Glutamatergic neuron (in vitro differentiated cells): Measurements from ENCODE around the gene SUMF1. TPM values are rescaled to one million over a fixed set of nuclear protein-coding genes. Genes with fewer than 3 reads are reported as not detected.

Source experiments
- DNase-seq: peaks from one replicate; pipeline ENCODE4 v3.0.0; 2022
- H3K27ac Mint-ChIP-seq: one replicate; pipeline ENCODE4 v1.8.0; 2020; ENCODE audit warnings: mild to moderate bottlenecking, mixed read lengths, inconsistent platforms; ENCODE audit not compliant: unreplicated experiment
- H3K27me3 Mint-ChIP-seq: one replicate; pipeline ENCODE4 v1.8.0; 2020; ENCODE audit warnings: mild to moderate bottlenecking, moderate library complexity, mixed read lengths, inconsistent platforms; ENCODE audit not compliant: unreplicated experiment
- H3K36me3 Mint-ChIP-seq: one replicate; pipeline ENCODE4 v1.8.0; 2020; ENCODE audit warnings: mild to moderate bottlenecking, mixed read lengths, inconsistent platforms; ENCODE audit not compliant: unreplicated experiment
- H3K4me1 Mint-ChIP-seq: one replicate; pipeline ENCODE4 v1.8.0; 2020; ENCODE audit warnings: mild to moderate bottlenecking, low read depth, mixed read lengths, inconsistent platforms; ENCODE audit not compliant: unreplicated experiment
- H3K4me3 Mint-ChIP-seq: one replicate; pipeline ENCODE4 v1.8.0; 2020; ENCODE audit warnings: mild to moderate bottlenecking, mixed read lengths, inconsistent platforms; ENCODE audit not compliant: unreplicated experiment
- H3K9me3 Mint-ChIP-seq: one replicate; pipeline ENCODE4 v1.8.0; 2020; ENCODE audit warnings: mild to moderate bottlenecking, moderate library complexity, mixed read lengths, inconsistent platforms; ENCODE audit not compliant: unreplicated experiment
- total RNA-seq: library from RNA; stranded (reverse); fragmentation: NEBNext Ultra II Directional; extraction: Animal tissue kit (Norgen Biotek cat#: 25700); gene quantifications from one replicate; pipeline ENCODE4 v1.2.1, GENCODE V29; 2021; ENCODE audit not compliant: unreplicated experiment
- TF ChIP-seq, protein P1 (sequence below): fragments of 200-600 bp; sonication (generic); IDR thresholded peaks from one replicate; pipeline ENCODE4 v1.5.0; 2021; ENCODE audit not compliant: partially characterized antibody, unreplicated experiment

The SUMF1 gene
- total RNA-seq, 1 donor from 2014 or later, result 7.2 TPM

- Mint-ChIP-seq H3K9me3 (no peaks in the 10 kb centered on the region), H3K4me3 (no peak overlapping the region), H3K27ac (no peak overlapping the region), H3K4me1 (peaks cover 28% of the 10 kb centered on the region), H3K27me3 (no peaks in the 10 kb centered on the region), H3K36me3 (no peaks in the 10 kb centered on the region)
- DNase-seq, result no peak
- TF ChIP-seq, protein P1, sequence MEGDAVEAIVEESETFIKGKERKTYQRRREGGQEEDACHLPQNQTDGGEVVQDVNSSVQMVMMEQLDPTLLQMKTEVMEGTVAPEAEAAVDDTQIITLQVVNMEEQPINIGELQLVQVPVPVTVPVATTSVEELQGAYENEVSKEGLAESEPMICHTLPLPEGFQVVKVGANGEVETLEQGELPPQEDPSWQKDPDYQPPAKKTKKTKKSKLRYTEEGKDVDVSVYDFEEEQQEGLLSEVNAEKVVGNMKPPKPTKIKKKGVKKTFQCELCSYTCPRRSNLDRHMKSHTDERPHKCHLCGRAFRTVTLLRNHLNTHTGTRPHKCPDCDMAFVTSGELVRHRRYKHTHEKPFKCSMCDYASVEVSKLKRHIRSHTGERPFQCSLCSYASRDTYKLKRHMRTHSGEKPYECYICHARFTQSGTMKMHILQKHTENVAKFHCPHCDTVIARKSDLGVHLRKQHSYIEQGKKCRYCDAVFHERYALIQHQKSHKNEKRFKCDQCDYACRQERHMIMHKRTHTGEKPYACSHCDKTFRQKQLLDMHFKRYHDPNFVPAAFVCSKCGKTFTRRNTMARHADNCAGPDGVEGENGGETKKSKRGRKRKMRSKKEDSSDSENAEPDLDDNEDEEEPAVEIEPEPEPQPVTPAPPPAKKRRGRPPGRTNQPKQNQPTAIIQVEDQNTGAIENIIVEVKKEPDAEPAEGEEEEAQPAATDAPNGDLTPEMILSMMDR, result no peak
These were observed 58.1 kb downstream of the SUMF1 start for GRCh38 chr3:4408958-4409357.

DNA sequence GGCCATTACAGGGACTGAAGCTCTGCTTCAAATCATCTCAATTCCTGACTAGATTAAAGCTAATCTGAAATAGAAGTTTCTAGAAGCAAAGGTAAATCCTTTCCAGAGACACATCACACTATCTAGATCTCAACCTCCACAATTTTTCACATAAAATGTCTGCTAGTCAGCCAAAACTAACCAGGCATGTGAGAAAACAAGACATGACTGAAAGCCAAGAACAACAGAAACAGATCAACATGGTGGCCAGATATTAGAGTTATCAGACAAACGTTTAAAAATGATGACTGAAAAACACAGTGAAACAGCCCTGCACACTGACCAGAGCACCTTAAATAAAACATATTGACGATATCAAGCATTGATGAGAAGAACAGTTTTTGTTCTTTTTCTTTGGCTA lies 59.1 kb downstream of the SUMF1 start:
- DNase-seq, result no peak
- Mint-ChIP-seq H3K27me3 (no peaks in the 10 kb centered on the region), H3K27ac (no peak overlapping the region), H3K36me3 (no peaks in the 10 kb centered on the region), H3K4me3 (no peak overlapping the region), H3K4me1 (peaks cover 31% of the 10 kb centered on the region), H3K9me3 (no peaks in the 10 kb centered on the region)
- TF ChIP-seq, protein P1, result no peak

GRCh38 chr3:4406746-4407568 lies 60.1 kb downstream of the SUMF1 start:
- Mint-ChIP-seq H3K4me1 (peaks cover 28% of the 10 kb centered on the region), H3K36me3 (no peaks in the 10 kb centered on the region), H3K9me3 (no peaks in the 10 kb centered on the region), H3K27ac (no peak overlapping the region), H3K27me3 (no peaks in the 10 kb centered on the region), H3K4me3 (no peak overlapping the region)
- no peak for DNase-seq
- TF ChIP-seq, protein P1, result no peak

- TF ChIP-seq, protein P1, result no peak
- no peaks in the 10 kb centered on the region for H3K36me3 Mint-ChIP-seq
- H3K27me3 Mint-ChIP-seq, result peaks cover 2% of the 10 kb centered on the region
- no peak for DNase-seq
- H3K4me3 Mint-ChIP-seq, result no peak overlapping the region
- peaks cover 12% of the 10 kb centered on the region for H3K4me1 Mint-ChIP-seq
- no peaks in the 10 kb centered on the region for H3K9me3 Mint-ChIP-seq
- no peak overlapping the region for H3K27ac Mint-ChIP-seq
These were observed 62.2 kb downstream of the SUMF1 start for GRCh38 chr3:4404881-4405280.

DNA sequence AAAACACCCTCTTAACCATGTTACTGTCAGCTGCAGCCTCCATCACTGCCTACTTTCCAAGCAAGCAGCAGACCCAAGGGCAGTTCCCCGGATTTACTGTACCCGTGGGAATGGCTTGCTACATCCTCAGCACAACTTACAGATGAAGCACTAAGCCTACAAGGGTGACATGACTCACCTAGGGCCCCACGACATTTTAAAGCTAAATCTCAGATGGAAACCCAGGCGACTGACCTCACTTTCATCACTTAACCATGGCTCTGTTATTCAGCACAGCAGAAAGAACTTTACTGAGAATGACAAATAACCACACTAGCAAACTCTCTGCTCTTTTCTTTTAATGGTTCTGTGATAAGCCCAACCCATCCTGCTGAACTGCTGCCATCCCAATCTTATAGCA lies 65.6 kb downstream of the SUMF1 start:
- Mint-ChIP-seq H3K4me3 (no peak overlapping the region), H3K9me3 (no peaks in the 10 kb centered on the region), H3K4me1 (peaks cover 4% of the 10 kb centered on the region), H3K27me3 (peaks cover 2% of the 10 kb centered on the region), H3K27ac (no peak overlapping the region), H3K36me3 (no peaks in the 10 kb centered on the region)
- TF ChIP-seq, protein P1, result no peak
- no peak for DNase-seq
